SK-N-SH (cell line): Measurements from ENCODE around the gene HLA-DQB2. TPM values are rescaled to one million over a fixed set of nuclear protein-coding genes. Genes with fewer than 3 reads are reported as not detected.
"Not testable (repeated sequence)": the region's sequence is repeated elsewhere in the genome, so short reads cannot be mapped to it uniquely, and the experiment has no call there.

ENCODE experiments used
- CTCF ChIA-PET: fragments of 300-600, 350-600 bp; formaldehyde crosslinking; extraction: SDS; loops from one replicate; lab custom pipeline; 2021; lab: Yijun Ruan, JAX
- POLR2A ChIA-PET: fragments of 350-600 bp; sonication (Branson Sonifier 250); formaldehyde crosslinking; extraction: SDS; loops from one replicate; lab custom pipeline; 2020; ENCODE audit warnings: antibody characterized with exemption, inconsistent platforms; lab: Yijun Ruan, JAX
- DNase-seq: peaks from one replicate; pipeline ENCODE4 v3.0.0; 2012
- H2AFZ ChIP-seq: fragments of 200-600 bp; sonication (generic); 2 replicates; pipeline ENCODE4 v1.8.1; 2016; ENCODE audit warnings: antibody characterized with exemption, mild to moderate bottlenecking, low read depth
- H3F3A ChIP-seq: fragments of 200-600 bp; sonication (generic); replicated peaks from 2 replicates; pipeline ENCODE3; 2016; ENCODE audit warnings: antibody characterized with exemption, mild to moderate bottlenecking; ENCODE audit not compliant: insufficient read depth
- H3K27ac ChIP-seq, 2 experiments: fragments of 200-500 bp in 1 of 2; fragments of 200-600 bp in 1 of 2; sonication (Bioruptor generic) in 1 of 2; sonication (generic), shearing (Covaris generic) in 1 of 2; 2 replicates each; pipeline versions ENCODE4 v1.5.1 to v1.6.1; 2014 to 2016; ENCODE audit warnings: low read depth in 2 of 2, inconsistent platforms in 1 of 2, low read length in 1 of 2, mild to moderate bottlenecking in 1 of 2, mixed read lengths in 1 of 2
- H3K27me3 ChIP-seq: fragments of 200-600 bp; sonication (generic), shearing (Covaris generic); 2 replicates; pipeline ENCODE4 v1.6.1; 2016; ENCODE audit warnings: mixed run types; ENCODE audit not compliant: insufficient read depth
- H3K36me3 ChIP-seq, 2 experiments: fragments of 200-500 bp in 1 of 2; fragments of 200-600 bp in 1 of 2; sonication (Bioruptor generic) in 1 of 2; sonication (generic) in 1 of 2; replicated peaks in 1 of 2; 2 replicates each; pipeline versions ENCODE3 to v1.5.1; 2014 to 2016; ENCODE audit warnings: low read length in 1 of 2, mild to moderate bottlenecking in 1 of 2; ENCODE audit not compliant: insufficient read depth in 2 of 2, control insufficient read depth in 1 of 2
- H3K4me1 ChIP-seq, 2 experiments: fragments of 200-500 bp in 1 of 2; fragments of 200-600 bp in 1 of 2; sonication (Bioruptor generic) in 1 of 2; sonication (generic), shearing (Covaris generic) in 1 of 2; 2 replicates each; pipeline versions ENCODE4 v1.5.1 to v1.6.1; 2014 to 2016; ENCODE audit warnings: low read depth in 1 of 2, low read length in 1 of 2, mixed run types in 1 of 2; ENCODE audit not compliant: insufficient read depth in 2 of 2, control insufficient read depth in 1 of 2
- H3K4me2 ChIP-seq: fragments of 200-600 bp; sonication (generic), shearing (Covaris generic); 2 replicates; pipeline ENCODE4 v1.6.1; 2017; ENCODE audit warnings: mixed run types
- H3K4me3 ChIP-seq, 2 experiments: fragments of 200-500 bp in 1 of 2; fragments of 200-600 bp in 1 of 2; sonication (Bioruptor generic) in 1 of 2; sonication (generic), shearing (Covaris generic) in 1 of 2; 2 replicates each; pipeline versions ENCODE4 v1.5.1 to v1.8.1; 2014 to 2016; ENCODE audit warnings: low read depth in 2 of 2, inconsistent platforms in 1 of 2, low read length in 1 of 2, mild to moderate bottlenecking in 1 of 2, mixed read lengths in 1 of 2, moderate library complexity in 1 of 2
- H3K79me2 ChIP-seq: fragments of 200-600 bp; sonication (generic); 2 replicates; pipeline ENCODE4 v1.8.1; 2017; ENCODE audit warnings: mild to moderate bottlenecking; ENCODE audit not compliant: insufficient read depth
- H3K9ac ChIP-seq: fragments of 200-600 bp; sonication (generic); 2 replicates; pipeline ENCODE4 v1.6.1; 2017; ENCODE audit warnings: mixed run types
- H3K9me2 ChIP-seq: fragments of 200-600 bp; sonication (generic); 2 replicates; pipeline ENCODE4 v1.6.1; 2017; ENCODE audit warnings: mixed run types
- H3K9me3 ChIP-seq: fragments of 200-600 bp; sonication (generic); 2 replicates; pipeline ENCODE4 v1.6.1; 2017; ENCODE audit warnings: mixed run types, mild to moderate bottlenecking, moderate library complexity
- H4K20me1 ChIP-seq: fragments of 200-600 bp; sonication (generic); 2 replicates; pipeline ENCODE4 v1.6.1; 2017; ENCODE audit warnings: mild to moderate bottlenecking, mixed run types; ENCODE audit not compliant: insufficient read depth
- ELF1 ChIP-seq: IDR thresholded peaks from 2 replicates; pipeline ENCODE4 v1.4.0; 2012
- EZH2phosphoT487 ChIP-seq: fragments of 200-600 bp; sonication (generic); IDR thresholded peaks from 2 replicates; pipeline ENCODE4 v1.6.1; 2017; ENCODE audit warnings: low read depth, mixed run types, mild to moderate bottlenecking, antibody characterized with exemption, moderate library complexity, borderline replicate concordance
- FOXJ3 ChIP-seq: sonication (generic); formaldehyde crosslinking; IDR thresholded peaks from 2 replicates; pipeline ENCODE4 v1.5.1; 2020; ENCODE audit warnings: mild to moderate bottlenecking, missing genetic modification reagents
- MEF2A ChIP-seq: IDR thresholded peaks from 2 replicates; pipeline ENCODE4 v1.4.0; 2012; ENCODE audit warnings: low read depth, borderline replicate concordance
- REST ChIP-seq: IDR thresholded peaks from 2 replicates; pipeline ENCODE4 v1.6.1; 2012; ENCODE audit warnings: mild to moderate bottlenecking, low read depth, low read length, moderate library complexity
- RXRA ChIP-seq: IDR thresholded peaks from 2 replicates; pipeline ENCODE4 v1.4.0; 2012; ENCODE audit warnings: low read depth, mild to moderate bottlenecking, borderline replicate concordance
- SIN3A ChIP-seq: IDR thresholded peaks from 2 replicates; pipeline ENCODE4 v1.6.1; 2012; ENCODE audit warnings: low read depth, mild to moderate bottlenecking, low read length, moderate library complexity, borderline replicate concordance
- TEAD4 ChIP-seq: IDR thresholded peaks from 2 replicates; pipeline ENCODE4 v1.4.0; 2012; ENCODE audit warnings: mild to moderate bottlenecking, borderline replicate concordance; ENCODE audit not compliant: insufficient read depth
- YY1 ChIP-seq: IDR thresholded peaks from 2 replicates; pipeline ENCODE4 v1.4.0; 2012; ENCODE audit warnings: low read depth, mild to moderate bottlenecking
- ZBTB33 ChIP-seq: IDR thresholded peaks from 2 replicates; pipeline ENCODE4 v1.4.0; 2012; ENCODE audit warnings: low read depth, borderline replicate concordance
- WGBS: methylation state at CpG from one replicate; pipeline ENCODE4 v1.1.6; 2017; ENCODE audit warnings: low lambda C conversion rate; 5-methylcytosine and 5-hydroxymethylcytosine counted together
- polyA plus RNA-seq, 3 experiments: library from polyadenylated mRNA; depleted of rRNA; stranded (reverse); fragments of >200 nt; gene quantifications; 2 replicates each; pipeline ENCODE4 v1.2.3, GENCODE V29; 2012
- TF ChIP-seq, protein P1 (sequence below): IDR thresholded peaks from 2 replicates; pipeline ENCODE4; 2012

HLA-DQB2 gene
- polyA plus RNA-seq, 1 of the 3 experiments (the other 2 are of a cell fraction) = not detected

DNA sequence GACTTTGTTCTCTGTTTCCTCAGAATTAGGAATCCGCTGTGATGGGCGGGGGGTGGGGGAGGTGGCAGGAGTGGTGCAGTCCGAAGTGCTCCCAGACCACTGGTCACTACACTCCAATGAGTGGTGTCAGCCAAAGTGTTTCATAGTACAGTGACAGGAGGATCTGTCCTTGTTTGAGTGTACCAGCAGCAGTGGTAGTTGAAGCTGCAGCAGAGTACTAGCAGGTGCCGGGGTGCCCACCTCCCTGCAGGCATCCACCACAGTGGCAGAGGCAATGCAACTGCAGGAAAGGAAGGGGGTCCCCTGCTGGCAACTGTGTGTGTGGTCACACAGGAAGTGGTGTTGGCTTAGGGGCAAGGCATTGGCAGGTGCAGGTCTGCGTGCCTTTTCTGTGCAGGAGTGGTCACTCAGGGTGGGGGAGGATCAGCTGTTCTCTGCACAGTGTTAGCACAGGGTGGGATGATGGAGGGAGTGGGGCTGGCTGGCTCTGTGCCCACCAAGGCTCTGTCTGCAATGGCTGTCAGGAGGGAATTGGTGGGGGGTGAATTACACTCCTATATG lies 43.8 kb upstream of the HLA-DQB2 start:
- Histone ChIP-seq H3K36me3 (no peaks in the 10 kb centered on the region), H3F3A (no peaks in the 10 kb centered on the region), H3K9me3 (no peaks in the 10 kb centered on the region), H3K4me1 (no peaks in the 10 kb centered on the region), H3K4me3 (no peak overlapping the region), H3K79me2 (no peaks in the 10 kb centered on the region), H4K20me1 (no peaks in the 10 kb centered on the region), H3K27ac (no peak overlapping the region), H2AFZ (no peak overlapping the region), H3K9ac (no peak overlapping the region), H3K9me2 (no peaks in the 10 kb centered on the region), H3K27me3 (peaks cover 20% of the 10 kb centered on the region; the same call in 1 of the 2 replicates), H3K4me2 (no peak overlapping the region)
- TF ChIP-seq REST (no peak), RXRA (no peak), ZBTB33 (no peak), ELF1 (no peak), YY1 (no peak), TEAD4 (no peak), FOXJ3 (no peak), SIN3A (no peak), EZH2phosphoT487 (no peak), MEF2A (no peak)
- TF ChIP-seq, protein P1, sequence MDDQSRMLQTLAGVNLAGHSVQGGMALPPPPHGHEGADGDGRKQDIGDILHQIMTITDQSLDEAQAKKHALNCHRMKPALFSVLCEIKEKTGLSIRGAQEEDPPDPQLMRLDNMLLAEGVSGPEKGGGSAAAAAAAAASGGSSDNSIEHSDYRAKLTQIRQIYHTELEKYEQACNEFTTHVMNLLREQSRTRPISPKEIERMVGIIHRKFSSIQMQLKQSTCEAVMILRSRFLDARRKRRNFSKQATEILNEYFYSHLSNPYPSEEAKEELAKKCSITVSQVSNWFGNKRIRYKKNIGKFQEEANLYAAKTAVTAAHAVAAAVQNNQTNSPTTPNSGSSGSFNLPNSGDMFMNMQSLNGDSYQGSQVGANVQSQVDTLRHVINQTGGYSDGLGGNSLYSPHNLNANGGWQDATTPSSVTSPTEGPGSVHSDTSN = no peak
- ChIA-PET CTCF (interaction anchor here (0.6 to 1.0 kb wide), 2 partner anchors 32 to 177 kb away, joined by 3 to 5 read pairs; partner anchors contain the start of gene TAP2), POLR2A (no interaction called here)
- DNase-seq = no peak
- WGBS = 8% methylated on average over 3 of the region's 5 CpGs

DNA sequence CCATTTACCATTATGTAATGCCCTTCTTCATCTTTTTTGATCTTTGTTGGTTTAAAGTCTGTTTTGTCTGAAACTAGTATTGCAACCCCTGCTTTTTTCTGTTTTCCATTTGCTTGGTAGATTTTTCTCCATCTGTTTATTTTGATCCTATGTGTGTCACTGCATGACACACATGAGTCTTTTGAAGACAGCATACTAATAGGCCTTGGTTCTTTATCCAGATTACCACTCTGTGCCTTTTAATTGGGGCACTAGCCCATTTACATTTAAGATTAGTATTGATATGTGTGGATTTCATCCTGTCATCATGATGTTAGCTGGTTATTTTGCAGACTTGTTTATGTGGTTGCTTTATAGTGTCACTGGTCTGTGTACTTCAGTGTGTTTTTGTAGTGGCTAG lies 42.1 kb upstream of the HLA-DQB2 start:
- H3K9ac ChIP-seq, H2AFZ ChIP-seq, H3K4me1 ChIP-seq, POLR2A ChIA-PET, H4K20me1 ChIP-seq, H3K9me3 ChIP-seq, DNase-seq, H3K79me2 ChIP-seq, H3K36me3 ChIP-seq, H3K9me2 ChIP-seq, H3K4me2 ChIP-seq, H3K27ac ChIP-seq, H3F3A ChIP-seq, H3K4me3 ChIP-seq: not testable (repeated sequence)
- H3K27me3 ChIP-seq = peaks cover 20% of the 10 kb centered on the region; the same call in 1 of the 2 replicates
- CTCF ChIA-PET = interaction anchor here (2.9 to 3.8 kb wide), 2 partner anchors 63 to 392 kb away, joined by 9 to 14 read pairs; no protein-coding TSS in a partner anchor
